ENCODE data around the gene RNF38.

DNA sequence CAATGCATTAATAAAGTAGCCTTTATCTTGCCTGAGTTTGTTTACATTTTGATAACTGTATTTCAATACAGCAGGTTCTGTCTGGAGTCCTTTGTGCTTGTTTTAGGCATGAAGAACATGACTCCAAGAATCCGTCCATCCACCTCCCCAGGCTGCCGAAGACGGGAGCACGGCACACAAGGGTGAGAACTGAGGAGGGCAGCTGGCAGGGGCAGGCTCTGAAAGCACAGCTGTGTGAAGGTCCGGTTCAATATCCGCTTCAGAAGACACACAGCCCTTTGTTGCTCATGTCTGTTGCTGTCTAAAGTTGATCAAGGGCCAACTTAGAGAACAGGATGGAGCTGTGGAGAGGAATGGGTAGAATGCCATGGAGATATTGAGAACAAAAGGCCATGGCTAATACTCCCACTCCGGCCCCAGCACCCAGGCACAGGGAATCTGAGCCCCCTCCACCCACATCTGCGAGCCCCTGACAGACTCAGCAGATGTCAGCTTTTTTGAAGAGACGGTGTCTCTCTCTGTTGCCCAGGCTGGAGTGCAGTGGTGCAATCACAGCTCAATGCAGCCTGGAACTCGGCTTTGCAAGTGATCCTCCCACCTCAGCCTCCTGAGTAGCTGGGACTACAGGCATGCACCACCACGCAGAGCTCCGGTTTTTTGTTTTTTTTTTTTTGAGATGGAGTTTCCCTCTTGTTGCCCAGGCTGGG, 83.3 kb downstream of the RNF38 start:
- TF ChIP-seq, protein P1, sequence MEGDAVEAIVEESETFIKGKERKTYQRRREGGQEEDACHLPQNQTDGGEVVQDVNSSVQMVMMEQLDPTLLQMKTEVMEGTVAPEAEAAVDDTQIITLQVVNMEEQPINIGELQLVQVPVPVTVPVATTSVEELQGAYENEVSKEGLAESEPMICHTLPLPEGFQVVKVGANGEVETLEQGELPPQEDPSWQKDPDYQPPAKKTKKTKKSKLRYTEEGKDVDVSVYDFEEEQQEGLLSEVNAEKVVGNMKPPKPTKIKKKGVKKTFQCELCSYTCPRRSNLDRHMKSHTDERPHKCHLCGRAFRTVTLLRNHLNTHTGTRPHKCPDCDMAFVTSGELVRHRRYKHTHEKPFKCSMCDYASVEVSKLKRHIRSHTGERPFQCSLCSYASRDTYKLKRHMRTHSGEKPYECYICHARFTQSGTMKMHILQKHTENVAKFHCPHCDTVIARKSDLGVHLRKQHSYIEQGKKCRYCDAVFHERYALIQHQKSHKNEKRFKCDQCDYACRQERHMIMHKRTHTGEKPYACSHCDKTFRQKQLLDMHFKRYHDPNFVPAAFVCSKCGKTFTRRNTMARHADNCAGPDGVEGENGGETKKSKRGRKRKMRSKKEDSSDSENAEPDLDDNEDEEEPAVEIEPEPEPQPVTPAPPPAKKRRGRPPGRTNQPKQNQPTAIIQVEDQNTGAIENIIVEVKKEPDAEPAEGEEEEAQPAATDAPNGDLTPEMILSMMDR (conservative IDR thresholded peaks at IDR 0.05; ENCODE audit: low read length), result no peak
- TF ChIP-seq EZH2phosphoT487 (IDR thresholded peaks at IDR 0.05; ENCODE audit: borderline replicate concordance, low read depth, low read length), result no peak
